Testis (tissue), 3 donors: ENCODE results near the gene NANS. TPM values are rescaled to one million over a fixed set of nuclear protein-coding genes. Genes with fewer than 3 reads are reported as not detected.

Experiments
- DNase-seq: peaks from one replicate; pipeline ENCODE4 v3.0.0-alpha.2; 2019
- H3K27ac ChIP-seq, 2 donors: fragments of 200-600 bp; sonication (generic); one replicate each; pipeline ENCODE4 v1.5.1; 2019
- H3K27me3 ChIP-seq: fragments of 200-600 bp; sonication (generic); one replicate; pipeline ENCODE4 v1.5.1; 2019
- H3K36me3 ChIP-seq: fragments of 200-600 bp; sonication (generic); one replicate; pipeline ENCODE4 v1.5.1; 2017; ENCODE audit warnings: low read depth; ENCODE audit errors: missing control alignments
- H3K4me1 ChIP-seq: fragments of 200-600 bp; sonication (generic); one replicate; pipeline ENCODE4 v1.5.1; 2019
- H3K4me3 ChIP-seq, 2 donors: fragments of 200-600 bp; sonication (generic); one replicate each; pipeline ENCODE4 v1.5.1; 2017 to 2019
- H3K9me3 ChIP-seq: fragments of 200-600 bp; sonication (generic); one replicate; pipeline ENCODE4 v1.5.1; 2017
- POLR2A ChIP-seq: fragments of 450-650 bp; IDR thresholded peaks from one replicate; pipeline ENCODE4 v1.6.1; 2017; ENCODE audit warnings: antibody characterized with exemption, mild to moderate bottlenecking, moderate library complexity
- WGBS, 2 donors: methylation state at CpG; one replicate each; pipeline ENCODE4 v1.1.5; 2018; 5-methylcytosine and 5-hydroxymethylcytosine counted together
- intact Hi-C: fragments of 100-400 bp; cut with DNase I; formaldehyde crosslinking; loops from one replicate; pipeline ENCODE4 v1.15.1; 2023; ENCODE audit warnings: low total_unique reads
- polyA plus RNA-seq: library from polyadenylated mRNA; stranded (reverse); fragments of 350-450 nt; fragmentation: Illumina TruSeq; extraction: RNeasy Lipid Tissue Mini Kit (QIAGEN cat#74804); gene quantifications from one replicate; pipeline ENCODE4 v1.2.3, GENCODE V29; 2014; ENCODE audit warnings: low read depth, low replicate concordance; ENCODE audit not compliant: insufficient read depth
- total RNA-seq, 2 donors: library from RNA; depleted of rRNA; stranded (reverse); fragments of >200 nt; gene quantifications; one replicate each; pipeline ENCODE4 v1.2.3, GENCODE V29; 2016
- TF ChIP-seq, protein P1 (sequence below), 3 experiments: fragments of 450-650 bp in 2 of 3; fragments of 200-600 bp in 1 of 3; sonication (generic) in 1 of 3; IDR thresholded peaks; one replicate each; pipeline ENCODE4 v1.5.1; 2016 to 2019; ENCODE audit warnings: antibody characterized with exemption in 3 of 3, mild to moderate bottlenecking in 2 of 3, moderate library complexity in 1 of 3

NANS gene
- total and polyA plus RNA-seq, 3 donors from 2014 or later: 34.7 to 82.5 (median 66.5) TPM

DNA sequence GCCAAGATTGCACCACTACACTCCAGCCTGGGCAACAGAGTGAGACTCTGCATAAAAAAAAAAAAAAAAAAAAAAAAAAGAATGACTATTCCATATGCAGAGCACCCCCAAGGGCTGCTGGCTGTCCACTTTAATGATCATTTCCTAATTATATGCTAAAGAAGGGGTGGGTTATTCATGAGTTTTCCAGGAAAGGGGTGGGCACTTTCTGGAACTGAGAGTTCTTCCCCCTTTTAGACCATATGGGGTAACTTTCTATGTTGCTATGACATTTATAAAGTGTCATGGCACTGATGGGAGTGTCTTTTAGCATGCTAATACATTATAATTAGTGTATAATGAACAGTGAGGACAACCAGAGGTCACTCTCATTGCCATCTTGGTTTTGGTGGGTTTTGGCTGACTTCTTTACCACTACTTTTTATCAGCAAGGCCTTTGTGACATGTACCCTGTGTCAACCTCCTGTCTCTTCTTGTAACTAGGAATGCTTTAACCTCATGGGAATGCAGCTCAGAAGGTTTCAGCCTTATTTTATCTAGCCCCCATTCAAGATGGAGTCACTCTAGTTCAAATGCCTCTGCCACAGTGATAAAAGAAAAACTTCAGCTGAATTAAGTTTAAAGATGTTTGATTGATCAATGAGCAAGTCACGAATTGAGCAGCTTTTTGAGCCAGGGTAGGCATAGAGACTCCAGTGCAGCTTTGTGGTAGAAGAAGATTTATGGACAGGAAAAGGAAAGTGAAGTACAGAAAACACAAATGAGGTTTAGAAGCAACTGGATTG, 7.1 kb upstream of the NANS start:
- DNase-seq: no peak
- H3K27ac ChIP-seq: no peak overlapping the region
- intact Hi-C loops: no loop called here
- H3K27me3 ChIP-seq: no peaks in the 10 kb centered on the region
- 87 to 90% methylated on average over 1 of the region's 1 CpG for WGBS, 2 donors
- no peaks in the 10 kb centered on the region for H3K36me3 ChIP-seq
- no peak for TF ChIP-seq POLR2A
- TF ChIP-seq, protein P1, sequence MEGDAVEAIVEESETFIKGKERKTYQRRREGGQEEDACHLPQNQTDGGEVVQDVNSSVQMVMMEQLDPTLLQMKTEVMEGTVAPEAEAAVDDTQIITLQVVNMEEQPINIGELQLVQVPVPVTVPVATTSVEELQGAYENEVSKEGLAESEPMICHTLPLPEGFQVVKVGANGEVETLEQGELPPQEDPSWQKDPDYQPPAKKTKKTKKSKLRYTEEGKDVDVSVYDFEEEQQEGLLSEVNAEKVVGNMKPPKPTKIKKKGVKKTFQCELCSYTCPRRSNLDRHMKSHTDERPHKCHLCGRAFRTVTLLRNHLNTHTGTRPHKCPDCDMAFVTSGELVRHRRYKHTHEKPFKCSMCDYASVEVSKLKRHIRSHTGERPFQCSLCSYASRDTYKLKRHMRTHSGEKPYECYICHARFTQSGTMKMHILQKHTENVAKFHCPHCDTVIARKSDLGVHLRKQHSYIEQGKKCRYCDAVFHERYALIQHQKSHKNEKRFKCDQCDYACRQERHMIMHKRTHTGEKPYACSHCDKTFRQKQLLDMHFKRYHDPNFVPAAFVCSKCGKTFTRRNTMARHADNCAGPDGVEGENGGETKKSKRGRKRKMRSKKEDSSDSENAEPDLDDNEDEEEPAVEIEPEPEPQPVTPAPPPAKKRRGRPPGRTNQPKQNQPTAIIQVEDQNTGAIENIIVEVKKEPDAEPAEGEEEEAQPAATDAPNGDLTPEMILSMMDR (IDR thresholded peaks at IDR 0.05): no peak
- H3K4me1 ChIP-seq: no peaks in the 10 kb centered on the region
- no peak overlapping the region for H3K4me3 ChIP-seq
- H3K9me3 ChIP-seq: no peaks in the 10 kb centered on the region

DNA sequence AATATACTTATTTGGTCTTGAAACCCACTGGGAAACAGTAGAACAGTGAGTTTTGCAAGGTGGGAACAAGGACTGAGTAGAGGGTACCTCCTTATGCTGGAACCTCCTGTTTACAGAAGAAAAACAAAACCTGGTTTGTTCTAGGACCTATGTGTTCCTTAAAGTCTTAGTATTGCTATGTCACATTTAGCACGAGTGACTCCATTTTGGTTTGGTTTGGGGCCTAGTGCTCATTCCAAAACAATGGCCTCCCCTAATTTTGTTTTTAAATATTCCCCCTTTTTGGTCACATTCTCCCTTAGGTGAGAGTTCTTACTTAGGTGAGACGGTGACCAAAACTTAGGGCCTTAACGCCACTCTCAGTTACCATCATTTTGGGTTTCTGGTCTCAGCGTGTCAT, 6.2 kb upstream of the NANS start:
- H3K36me3 ChIP-seq: no peaks in the 10 kb centered on the region
- no peak overlapping the region for H3K27ac ChIP-seq
- WGBS, 2 donors: 90 to 91% methylated on average over 4 of the region's 4 CpGs
- H3K4me3 ChIP-seq: no peak overlapping the region
- intact Hi-C loops: no loop called here
- no peak for TF ChIP-seq POLR2A
- TF ChIP-seq, protein P1 (IDR thresholded peaks at IDR 0.05): no peak
- H3K27me3 ChIP-seq: no peaks in the 10 kb centered on the region
- H3K9me3 ChIP-seq: no peaks in the 10 kb centered on the region
- no peaks in the 10 kb centered on the region for H3K4me1 ChIP-seq
- DNase-seq: no peak

DNA sequence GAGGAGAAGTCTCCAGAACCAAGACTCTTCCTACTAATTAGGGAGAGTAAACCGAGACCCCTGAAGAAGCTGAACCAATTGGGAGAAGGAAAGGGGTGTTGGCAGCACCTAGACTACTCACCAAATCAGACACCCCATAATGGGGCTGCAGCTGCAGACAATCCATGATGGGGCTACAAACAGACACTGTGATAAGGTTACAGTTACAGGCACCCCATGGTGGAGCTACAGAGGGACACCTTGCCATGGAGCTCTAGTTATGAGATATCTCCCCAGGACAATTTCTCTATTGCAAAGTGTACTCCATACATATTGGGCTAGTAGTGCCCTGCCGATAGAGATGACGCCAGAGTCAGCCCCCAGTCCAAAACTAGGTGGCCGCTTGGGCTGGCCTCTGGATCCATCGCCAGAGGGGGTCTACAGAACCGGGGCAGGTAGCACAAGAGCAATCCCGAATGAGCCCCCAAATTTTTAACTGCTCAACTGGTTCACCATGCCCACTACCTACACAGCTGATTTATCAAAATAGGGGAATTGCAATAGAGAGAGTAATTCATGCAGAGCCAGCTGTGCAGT, 2.1 kb upstream of the NANS start:
- no peaks in the 10 kb centered on the region for H3K9me3 ChIP-seq
- no peak overlapping the region for H3K27ac ChIP-seq
- TF ChIP-seq, protein P1 (IDR thresholded peaks at IDR 0.05): no peak
- TF ChIP-seq POLR2A: no peak
- no peaks in the 10 kb centered on the region for H3K27me3 ChIP-seq
- H3K4me3 ChIP-seq: no peak overlapping the region
- H3K36me3 ChIP-seq: no peaks in the 10 kb centered on the region
- intact Hi-C loops: no loop called here
- WGBS, 2 donors: 91 to 97% methylated on average over 7 of the region's 7 CpGs
- H3K4me1 ChIP-seq: peaks cover 9% of the 10 kb centered on the region
- DNase-seq: no peak

DNA sequence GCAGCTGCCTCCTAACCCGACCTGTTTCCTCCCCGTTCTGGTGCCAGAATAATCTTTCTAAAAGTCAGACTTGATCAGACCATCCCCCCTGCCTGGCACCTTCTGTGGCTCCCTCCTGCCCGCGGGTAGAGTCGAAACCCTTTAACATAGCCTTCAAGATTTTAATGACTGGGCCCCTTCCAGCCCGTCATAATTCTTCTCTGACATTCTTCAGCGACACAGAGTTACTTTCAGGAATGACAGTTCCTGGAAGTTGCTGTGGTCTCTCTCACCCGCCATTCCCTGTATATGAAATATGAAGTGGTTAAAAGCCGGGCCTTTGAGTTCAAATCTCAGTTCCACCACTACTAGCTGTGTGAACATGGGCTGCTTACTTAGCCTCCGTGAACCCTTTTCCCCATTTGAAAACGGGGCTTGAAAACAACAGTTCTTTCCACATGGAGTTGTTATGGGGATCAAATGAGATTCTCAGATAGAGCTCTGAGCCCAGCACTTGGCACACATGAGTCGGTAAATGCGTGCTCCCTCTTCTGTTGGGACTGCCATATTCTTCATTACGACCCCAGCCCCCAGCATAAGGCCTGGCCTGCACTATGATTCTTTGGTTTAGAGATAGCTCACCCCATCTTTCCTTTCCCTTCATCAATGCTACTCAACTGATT, 737 bp downstream of the NANS start:
- peak; percentile 22 for DNase-seq
- Histone ChIP-seq H3K27me3 (no peaks in the 10 kb centered on the region), H3K9me3 (no peaks in the 10 kb centered on the region), H3K4me1 (peaks cover 9% of the 10 kb centered on the region), H3K27ac (peak overlapping the region; percentile 84 to 92), H3K4me3 (peak overlapping the region; percentile 88 to 89), H3K36me3 (no peaks in the 10 kb centered on the region)
- 1 to 2% methylated on average over 14 of the region's 14 CpGs for WGBS, 2 donors
- TF ChIP-seq, protein P1 (IDR thresholded peaks at IDR 0.05): no peak
- intact Hi-C loops: no loop called here
